Stimulated activated CD4-positive, alpha-beta T cell treated with anti-CD3 and anti-CD28 coated beads, Interleukin-12 subunit alpha, Interleukin-12 subunit beta, amount 100 ng/mL, for 24 hours (primary cell): Measurements from ENCODE around the gene CCDC12.

Source experiments
- DNase-seq, 2 experiments: peaks; one replicate each; pipeline ENCODE4 v3.0.0-alpha.2; 2020; ENCODE audit warnings: low read depth in 2 of 2

Gene CCDC12

DNA sequence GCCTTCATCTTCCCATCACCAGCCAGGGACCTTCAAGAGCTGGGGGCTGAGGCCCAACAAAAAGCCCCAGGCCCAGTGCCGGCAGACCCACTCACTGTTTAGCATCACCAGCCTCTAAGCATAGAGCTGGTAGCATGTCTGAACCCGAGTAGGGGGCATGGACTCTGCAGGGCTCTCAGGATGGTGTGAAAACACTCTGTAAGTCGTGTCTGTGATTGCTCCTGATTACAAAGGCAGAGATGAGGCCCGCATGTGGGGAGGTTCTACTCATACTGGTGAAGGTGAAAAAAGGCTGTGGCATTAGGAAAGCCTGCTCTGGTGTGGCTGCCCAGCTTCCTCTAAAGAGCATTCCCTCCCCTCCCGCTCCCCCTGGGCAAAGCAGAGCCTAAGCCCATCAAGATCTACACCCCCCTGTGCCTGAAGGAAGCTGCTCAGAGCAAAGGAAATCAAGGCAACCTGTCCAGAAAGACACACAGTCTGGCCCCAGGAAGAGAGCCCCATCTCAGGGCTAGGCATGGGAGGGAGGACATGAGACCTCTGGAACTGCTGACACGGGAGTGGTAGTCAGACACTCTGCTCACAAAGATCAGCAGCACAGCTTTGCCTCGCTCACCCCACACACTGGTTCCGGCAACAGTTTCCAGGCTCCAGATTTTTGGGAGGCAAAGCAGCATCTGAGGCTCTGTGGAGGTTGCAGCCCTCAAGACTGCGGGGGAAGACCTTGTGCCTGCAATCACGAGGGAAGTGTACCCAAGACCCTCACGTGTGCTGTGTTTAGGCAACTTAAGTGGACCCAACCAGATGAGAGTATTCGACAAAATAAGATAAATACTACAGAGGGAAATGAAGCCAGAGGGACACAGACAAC lies 36.7 kb downstream of the CCDC12 start:
- no peak for DNase-seq

GRCh38 chr3:46938118-46938517 lies 38.4 kb downstream of the CCDC12 start:
- DNase-seq, result no peak

DNA sequence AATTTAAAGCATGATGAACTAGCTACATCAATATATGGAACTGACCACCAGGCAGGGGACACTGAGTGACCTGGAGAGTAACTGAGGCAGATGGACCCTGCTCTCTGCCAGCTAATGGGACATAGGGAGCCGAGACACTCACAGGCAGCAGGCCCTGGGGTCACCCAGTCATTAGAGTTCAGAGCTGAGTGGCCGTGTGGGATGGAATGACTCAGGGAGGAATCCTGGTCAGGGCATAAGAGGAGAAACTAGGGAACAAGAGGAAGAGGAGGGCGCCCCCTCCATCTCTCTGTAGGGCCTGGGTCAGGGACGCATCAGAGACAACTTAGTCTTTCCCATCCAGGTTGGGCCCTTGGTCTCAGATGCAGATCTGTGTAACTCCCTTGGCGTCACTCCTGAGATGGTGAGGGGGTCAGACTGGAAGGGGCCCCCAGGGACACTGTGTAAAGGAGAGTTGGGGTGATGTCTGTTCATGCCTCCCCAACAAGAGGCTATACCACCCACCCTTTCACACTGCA lies 39.8 kb downstream of the CCDC12 start:
- DNase-seq, result no peak

- DNase-seq, result no peak
Measured at GRCh38 chr3:46935989-46936558, 40.5 kb downstream of the CCDC12 start.

DNA sequence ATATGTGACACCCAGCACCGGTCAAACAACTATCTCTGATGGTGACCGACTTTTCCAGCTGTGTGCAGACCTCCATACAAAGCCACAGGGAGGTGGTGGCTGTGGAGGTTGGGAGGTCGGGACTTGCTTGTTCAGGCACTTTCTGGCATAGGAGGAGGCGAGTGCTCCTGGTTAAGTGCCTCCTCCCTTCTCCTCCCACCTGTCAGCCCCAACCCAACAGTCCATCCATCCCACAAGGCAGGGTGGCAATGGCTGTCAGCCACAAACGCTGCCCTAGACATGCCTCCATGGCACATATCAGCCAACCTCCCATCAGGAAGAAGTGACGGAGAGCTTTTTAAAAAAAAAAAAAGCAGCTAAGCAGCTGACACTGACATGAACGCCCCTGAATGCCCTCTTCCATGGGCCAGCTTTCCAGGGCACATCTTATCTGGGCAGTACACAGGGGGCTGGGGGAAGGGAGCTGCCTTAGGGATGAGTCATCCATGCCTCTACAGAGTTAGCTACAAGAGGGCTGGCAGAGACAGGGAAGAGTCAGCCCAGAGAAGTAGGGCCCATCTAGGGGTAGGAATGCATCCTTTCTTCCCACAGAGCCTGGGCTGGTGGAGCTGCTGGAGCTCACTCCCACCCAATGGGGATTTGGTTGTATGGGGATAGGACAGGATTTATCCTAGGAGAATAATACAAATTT lies 41.2 kb downstream of the CCDC12 start:
- no peak for DNase-seq

DNA sequence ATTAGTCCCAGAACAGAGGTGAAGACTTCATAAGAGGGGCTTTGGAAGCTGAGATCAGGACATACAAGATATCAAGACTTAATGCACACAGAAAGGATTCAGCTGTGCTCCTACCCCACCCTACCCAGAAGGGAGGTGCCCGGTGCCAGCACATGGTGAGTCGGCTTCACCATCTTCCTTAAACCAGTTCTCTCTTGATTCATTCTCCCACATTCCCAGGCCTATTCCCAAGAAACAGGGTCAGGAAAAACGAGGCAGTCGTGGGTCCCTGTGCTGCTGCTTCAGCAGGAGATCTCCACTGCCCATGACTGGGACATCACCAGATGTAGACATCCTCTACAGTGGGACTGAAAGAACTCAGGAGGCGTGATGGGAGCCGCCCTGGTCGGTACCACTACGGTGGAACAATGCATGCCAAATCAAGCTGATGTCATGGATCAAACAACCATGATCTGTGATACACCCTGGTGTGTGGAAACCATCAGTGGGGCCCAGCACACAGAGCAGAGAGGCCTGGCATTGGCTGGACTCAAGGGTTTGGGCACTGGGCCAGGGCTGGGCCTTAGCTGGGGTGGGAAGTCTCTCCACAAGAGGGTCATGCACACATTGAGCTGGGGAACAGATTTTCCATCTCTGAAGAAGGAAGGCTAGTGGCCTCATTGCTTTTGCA lies 41.9 kb downstream of the CCDC12 start:
- DNase-seq, result no peak

DNA sequence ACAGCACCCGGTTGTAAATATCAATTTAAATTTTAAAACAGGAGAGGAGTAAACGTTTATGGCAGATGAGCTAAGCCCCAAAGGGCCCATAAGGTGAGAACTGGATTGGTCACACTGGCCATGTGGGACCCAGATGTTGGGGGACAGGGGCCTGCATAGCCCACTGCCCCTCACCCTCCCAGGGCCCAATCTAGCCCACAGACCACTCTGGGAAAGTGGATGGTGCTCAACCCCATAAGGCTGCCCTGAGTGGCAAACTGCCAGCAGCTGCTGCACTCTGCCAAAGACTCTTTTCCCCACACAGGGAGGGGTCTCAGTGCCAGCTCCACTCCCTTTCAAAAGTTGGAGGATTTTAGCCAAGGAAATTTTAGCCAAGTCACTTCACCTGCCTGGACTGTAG lies 42.5 kb downstream of the CCDC12 start:
- DNase-seq, result no peak

GRCh38 chr3:46933261-46933660 lies 43.3 kb downstream of the CCDC12 start:
- no peak for DNase-seq

GRCh38 chr3:46932455-46933225 lies 43.9 kb downstream of the CCDC12 start:
- DNase-seq, result no peak

DNA sequence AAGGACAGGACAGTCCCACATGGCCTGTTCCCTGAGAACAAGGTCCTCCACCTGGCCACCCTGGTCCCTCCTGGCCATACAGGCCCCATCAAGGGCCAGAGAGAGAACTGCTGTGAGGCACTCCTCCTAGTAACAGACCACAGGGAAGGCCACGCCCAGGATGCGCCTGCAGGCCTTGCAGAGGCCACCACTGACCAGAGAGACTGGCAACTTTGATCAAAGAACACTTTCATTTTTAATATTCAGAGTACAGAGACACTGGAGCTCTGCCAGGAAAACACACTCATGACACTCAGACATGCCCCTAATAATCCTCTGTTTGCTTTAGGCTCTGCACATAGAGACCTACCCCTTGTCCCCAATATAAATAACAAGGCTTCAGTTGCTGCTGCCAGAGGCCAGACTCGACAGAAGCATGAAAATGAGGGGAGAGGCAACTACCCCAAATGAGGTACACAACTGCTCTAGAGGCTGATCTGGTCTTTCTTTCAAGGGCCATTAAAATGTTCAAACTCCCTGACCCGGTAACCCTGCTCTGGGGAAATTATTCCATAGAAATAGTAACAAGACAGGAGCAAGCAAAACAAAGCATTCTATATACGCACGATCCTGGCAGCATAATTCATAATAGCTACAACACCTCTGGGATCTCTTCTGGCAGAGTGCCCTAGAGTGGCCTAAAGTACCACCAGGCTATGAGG lies 44.8 kb downstream of the CCDC12 start:
- DNase-seq, result no peak

DNA sequence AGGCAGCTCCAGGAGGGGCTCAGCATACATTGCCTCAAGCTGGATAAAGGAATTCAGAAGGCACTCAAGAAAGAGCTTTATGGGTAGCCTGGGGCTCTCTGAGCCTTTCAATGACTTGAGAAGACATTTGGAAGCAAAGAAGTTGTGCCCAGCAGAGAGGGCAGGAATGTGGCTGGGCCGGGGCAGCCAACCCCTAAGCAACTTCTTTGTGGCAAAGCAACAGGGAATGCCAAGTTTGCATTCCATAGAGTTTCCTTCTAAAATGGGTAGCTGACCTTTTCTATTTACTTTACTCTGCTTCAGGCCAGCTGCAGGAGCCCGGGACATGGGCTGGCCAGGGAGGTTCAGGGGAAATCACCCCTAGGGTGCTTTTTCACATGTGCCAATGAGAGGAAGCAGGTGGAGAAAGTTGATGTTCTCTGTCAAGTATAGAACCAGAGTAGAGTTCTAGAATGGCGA lies 45.6 kb downstream of the CCDC12 start:
- no peak for DNase-seq

GRCh38 chr3:46930166-46930944 lies 46.2 kb downstream of the CCDC12 start:
- no peak for DNase-seq

GRCh38 chr3:46929324-46929723 lies 47.2 kb downstream of the CCDC12 start:
- no peak for DNase-seq

- DNase-seq, result no peak
Measured at GRCh38 chr3:46928282-46928681, 48.3 kb downstream of the CCDC12 start.

- no peak for DNase-seq
Measured at GRCh38 chr3:46927718-46928073, 48.8 kb downstream of the CCDC12 start.

DNA sequence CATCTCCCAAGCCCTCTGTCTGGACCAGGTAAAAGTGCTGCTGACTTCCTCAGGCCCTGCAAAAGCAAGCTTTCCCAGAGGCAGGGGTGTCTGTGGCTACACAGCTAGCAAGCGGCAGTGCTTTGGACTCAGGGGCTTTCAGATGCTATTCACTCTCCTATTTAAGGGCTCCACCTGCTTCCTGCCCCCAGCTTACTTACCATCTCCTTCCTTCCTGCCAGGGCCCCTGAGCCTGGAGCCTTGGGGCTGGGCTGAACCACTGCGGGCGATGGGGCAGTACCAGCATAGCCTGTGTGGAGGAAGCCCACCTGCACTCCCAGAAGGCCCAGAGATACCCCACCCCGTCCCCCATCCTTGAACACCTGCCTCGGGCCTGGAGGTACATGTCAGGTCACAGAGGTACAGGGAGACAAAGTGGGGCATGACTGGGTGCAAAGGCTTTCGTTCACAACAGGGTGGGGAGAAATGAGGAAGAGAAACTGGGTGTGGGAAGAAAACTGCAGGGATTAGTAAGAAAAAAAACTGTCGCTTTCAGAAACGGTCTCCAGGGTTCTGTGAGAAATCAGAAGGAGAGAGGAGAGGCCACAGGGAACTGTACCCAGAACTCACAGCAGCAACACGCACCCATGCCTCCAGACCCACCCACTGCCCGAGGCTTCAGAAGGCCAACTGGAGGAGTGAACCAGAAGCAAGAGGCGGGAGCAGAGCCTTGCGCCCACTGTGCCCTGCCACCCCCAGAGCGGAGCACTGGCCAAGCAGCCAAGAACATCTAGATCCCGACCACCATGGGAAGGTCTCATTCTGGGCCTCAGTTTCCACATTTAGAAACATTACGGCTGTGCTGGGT lies 49.5 kb downstream of the CCDC12 start:
- DNase-seq, result no peak

DNA sequence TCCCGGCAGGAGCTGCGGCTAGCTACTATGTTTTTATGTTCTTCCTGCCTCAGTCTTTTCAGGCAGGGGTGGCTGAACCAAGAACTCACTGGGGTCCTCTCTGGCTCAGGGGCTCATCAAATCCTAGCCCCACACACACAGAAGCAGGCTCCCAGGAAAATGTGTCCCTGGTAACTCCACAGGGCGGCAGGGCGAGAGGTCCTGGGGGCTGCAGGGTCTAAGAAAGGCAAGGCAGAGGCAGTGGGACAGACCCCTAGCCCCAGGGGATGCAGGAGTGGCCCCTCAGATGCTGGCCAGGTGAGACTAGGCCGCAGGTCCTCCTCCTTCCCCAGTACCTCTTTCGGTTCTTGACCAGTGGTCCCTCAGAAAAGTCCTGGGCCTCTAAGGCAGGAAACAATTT lies 50.1 kb downstream of the CCDC12 start:
- DNase-seq, result no peak

DNA sequence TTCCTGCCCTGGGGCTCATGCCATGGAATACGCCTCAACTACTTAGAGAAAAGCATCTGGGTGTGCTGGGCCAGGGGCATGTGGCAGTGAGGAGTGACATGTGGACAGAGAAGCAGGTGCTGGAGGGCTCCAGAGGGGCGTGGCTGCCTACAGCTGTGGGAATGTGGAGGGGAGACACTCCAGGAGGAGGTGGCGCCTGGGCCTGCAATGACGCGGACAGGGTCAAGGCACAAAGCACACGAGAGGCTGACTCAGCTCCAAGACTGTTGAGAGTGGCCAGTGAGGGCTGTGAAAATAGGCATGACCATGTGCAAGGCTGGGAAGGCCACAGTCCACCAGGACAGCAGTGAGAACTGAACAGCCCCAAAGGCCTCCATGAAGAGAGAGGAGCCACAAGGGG lies 50.5 kb downstream of the CCDC12 start:
- DNase-seq, result no peak

GRCh38 chr3:46925585-46925934 lies 51.0 kb downstream of the CCDC12 start:
- DNase-seq, result no peak
